ENCODE data around the gene VPS9D1.

- TF ChIP-seq EP300 (IDR thresholded peaks at IDR 0.05): no peak
- TF ChIP-seq POLR2A (IDR thresholded peaks at IDR 0.05): no peak
These were observed 13.1 kb upstream of the VPS9D1 start for GRCh38 chr16:89733792-89734191.

Measured in gastroesophageal sphincter (tissue), 2 donors.